GM21786 (cell line): ENCODE measurements around the gene GLRB.
"Not testable (repeated sequence)": the region's sequence is repeated elsewhere in the genome, so short reads cannot be mapped to it uniquely, and the experiment has no call there.

Source experiments
- ATAC-seq: cut with Tn5 transposase; IDR thresholded peaks from one replicate; pipeline ENCODE4 v1.9.1; 2021; ENCODE audit not compliant: unreplicated experiment

The GLRB gene

GRCh38 chr4:157075811-157076577, at the start of gene GLRB:
TSS of gene GLRB (plus strand) at chr4:157076150. CDS start at chr4:157078025, 1,875 bp downstream.
- no peak for ATAC-seq

- no peak for ATAC-seq
These were observed 40.5 kb upstream of the GLRB start for GRCh38 chr4:157035471-157035870.

- ATAC-seq, result no peak
These were observed 35.5 kb upstream of the GLRB start for GRCh38 chr4:157040405-157040804.

GRCh38 chr4:157043131-157043530, 32.8 kb upstream of the GLRB start:
- no peak for ATAC-seq

GRCh38 chr4:157045507-157046127, 30.3 kb upstream of the GLRB start:
- peak; percentile 86 for ATAC-seq

GRCh38 chr4:157048248-157048647, 27.7 kb upstream of the GLRB start:
- no peak for ATAC-seq

GRCh38 chr4:157050561-157050960, 25.4 kb upstream of the GLRB start:
- ATAC-seq, result no peak

GRCh38 chr4:157052429-157053040, 23.4 kb upstream of the GLRB start:
- no peak for ATAC-seq

GRCh38 chr4:157057218-157057617, 18.7 kb upstream of the GLRB start:
- no peak for ATAC-seq

- not testable (repeated sequence) for ATAC-seq
These were observed 17.1 kb upstream of the GLRB start for GRCh38 chr4:157058899-157059298.

GRCh38 chr4:157072002-157072401, 3.9 kb upstream of the GLRB start:
- no peak for ATAC-seq

GRCh38 chr4:157075401-157075800, 549 bp upstream of the GLRB start:
- no peak for ATAC-seq

- ATAC-seq, result no peak
These were observed 613 bp downstream of the GLRB start for GRCh38 chr4:157076578-157076947.

- no peak for ATAC-seq
These were observed 3.5 kb downstream of the GLRB start for GRCh38 chr4:157079441-157079840.

- ATAC-seq, result no peak
These were observed 4.7 kb downstream of the GLRB start for GRCh38 chr4:157080605-157081004.

GRCh38 chr4:157095716-157096115, 19.8 kb downstream of the GLRB start:
- no peak for ATAC-seq

- no peak for ATAC-seq
These were observed 20.5 kb downstream of the GLRB start for GRCh38 chr4:157096439-157096838.

GRCh38 chr4:157099506-157099905, 23.6 kb downstream of the GLRB start:
- no peak for ATAC-seq

GRCh38 chr4:157104541-157104940, 28.6 kb downstream of the GLRB start:
- ATAC-seq, result no peak

- no peak for ATAC-seq
These were observed 38.7 kb downstream of the GLRB start for GRCh38 chr4:157114671-157115070.

GRCh38 chr4:157115613-157116335, 39.8 kb downstream of the GLRB start:
- ATAC-seq, result no peak

GRCh38 chr4:157121401-157121800, 45.5 kb downstream of the GLRB start:
- no peak for ATAC-seq
